Stimulated activated CD8-positive, alpha-beta memory T cell treated with anti-CD3 and anti-CD28 coated beads, Interleukin-12 subunit alpha, Interleukin-12 subunit beta, amount 100 ng/mL, for 1 hour (primary cell): ENCODE results near the gene PRRX1.

ENCODE experiments used
- DNase-seq: peaks from one replicate; pipeline ENCODE4 v3.0.0-alpha.2; 2020; ENCODE audit warnings: low read depth

Gene PRRX1

DNA sequence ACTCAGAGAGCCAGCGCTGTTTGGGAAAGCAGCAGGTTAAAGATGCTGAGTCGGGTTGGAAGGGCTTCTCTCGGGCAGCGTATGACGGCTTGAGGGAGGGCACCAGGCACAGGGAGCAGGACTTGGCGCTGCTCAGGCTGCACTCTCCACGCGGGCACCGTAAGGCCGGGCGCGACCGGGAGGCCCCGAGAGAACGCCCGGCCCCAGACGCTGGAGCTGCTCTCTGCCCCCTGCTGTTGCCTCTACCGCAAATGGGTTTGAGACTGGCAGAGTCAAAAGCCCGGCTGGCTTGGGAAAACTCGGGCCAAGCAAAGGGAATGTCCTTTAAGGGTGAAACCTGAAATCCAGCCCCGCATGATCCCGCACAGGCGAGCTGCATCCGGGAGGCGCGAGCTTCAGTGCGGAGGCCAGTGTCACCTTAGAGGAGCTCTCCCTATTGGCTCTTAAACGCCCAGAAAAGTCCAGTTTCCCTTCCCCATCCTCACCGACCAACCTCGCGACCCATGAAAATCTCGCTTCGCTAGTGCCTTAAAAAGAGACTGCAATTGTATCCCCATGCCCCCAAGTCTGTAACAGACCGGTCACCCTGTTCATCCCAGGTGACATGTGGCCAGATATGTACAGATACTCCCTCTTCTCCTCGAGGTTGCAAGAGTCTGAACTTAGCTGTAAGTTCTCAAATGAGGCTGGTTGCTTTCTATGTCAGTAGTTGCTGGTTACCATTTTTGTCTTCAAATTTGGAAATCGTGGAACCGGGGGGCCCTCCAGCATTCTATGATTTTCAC, 1.1 kb downstream of the PRRX1 start:
- no peak for DNase-seq

DNA sequence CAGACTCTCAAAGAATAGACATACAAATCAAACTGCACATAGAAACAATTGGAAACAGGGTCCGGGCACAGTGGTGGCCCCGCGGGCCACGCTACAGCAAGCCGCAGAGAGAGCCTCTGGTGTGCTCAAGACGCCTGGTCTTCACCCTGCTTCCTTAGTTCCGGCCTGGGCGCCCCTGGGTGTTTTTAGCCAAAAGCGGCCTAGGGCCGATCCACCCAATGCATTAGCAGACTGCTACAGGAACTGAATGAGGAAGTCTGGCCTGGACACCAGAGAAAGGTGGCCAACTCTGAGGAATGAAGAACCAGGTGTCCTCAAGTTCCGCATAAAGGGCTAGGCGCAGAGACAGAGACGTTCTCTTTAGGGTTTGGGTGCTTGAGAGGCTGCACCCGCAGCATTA, 1.7 kb downstream of the PRRX1 start:
- DNase-seq, result no peak

DNA sequence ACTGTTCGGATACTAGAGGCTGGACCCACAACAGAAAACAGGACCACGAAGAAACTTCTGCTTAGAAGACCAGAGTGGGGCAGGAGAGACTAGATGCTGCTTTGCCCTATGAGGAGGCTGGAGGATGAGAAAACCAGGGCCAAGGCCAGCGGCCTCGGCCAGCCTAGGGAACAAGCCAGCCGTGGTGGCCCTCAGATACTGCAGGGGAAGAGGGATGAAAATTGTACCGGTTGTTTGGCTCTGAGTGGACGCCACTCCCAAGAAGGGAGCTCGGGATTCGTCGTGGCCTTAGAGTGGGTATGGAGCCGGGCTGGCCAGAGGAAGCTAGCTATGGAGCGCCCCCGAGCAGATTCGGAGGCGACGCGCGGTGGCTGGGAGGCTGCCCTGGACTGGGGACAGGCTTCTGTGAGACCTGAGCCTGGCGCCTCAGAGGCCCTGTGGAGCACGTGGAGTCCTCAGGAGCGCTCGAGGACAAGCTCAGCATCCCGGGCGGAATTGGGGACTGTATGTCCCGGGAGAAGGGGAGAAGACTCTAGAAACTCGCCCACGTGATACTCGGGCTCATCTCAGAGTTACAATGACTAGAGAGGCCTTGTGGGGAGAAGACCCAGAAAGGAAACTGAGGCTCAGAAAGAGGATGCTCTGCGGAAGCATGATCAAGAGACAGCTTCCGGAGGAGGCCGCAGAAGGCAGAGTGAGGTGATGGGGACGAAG, 2.8 kb downstream of the PRRX1 start:
- no peak for DNase-seq

DNA sequence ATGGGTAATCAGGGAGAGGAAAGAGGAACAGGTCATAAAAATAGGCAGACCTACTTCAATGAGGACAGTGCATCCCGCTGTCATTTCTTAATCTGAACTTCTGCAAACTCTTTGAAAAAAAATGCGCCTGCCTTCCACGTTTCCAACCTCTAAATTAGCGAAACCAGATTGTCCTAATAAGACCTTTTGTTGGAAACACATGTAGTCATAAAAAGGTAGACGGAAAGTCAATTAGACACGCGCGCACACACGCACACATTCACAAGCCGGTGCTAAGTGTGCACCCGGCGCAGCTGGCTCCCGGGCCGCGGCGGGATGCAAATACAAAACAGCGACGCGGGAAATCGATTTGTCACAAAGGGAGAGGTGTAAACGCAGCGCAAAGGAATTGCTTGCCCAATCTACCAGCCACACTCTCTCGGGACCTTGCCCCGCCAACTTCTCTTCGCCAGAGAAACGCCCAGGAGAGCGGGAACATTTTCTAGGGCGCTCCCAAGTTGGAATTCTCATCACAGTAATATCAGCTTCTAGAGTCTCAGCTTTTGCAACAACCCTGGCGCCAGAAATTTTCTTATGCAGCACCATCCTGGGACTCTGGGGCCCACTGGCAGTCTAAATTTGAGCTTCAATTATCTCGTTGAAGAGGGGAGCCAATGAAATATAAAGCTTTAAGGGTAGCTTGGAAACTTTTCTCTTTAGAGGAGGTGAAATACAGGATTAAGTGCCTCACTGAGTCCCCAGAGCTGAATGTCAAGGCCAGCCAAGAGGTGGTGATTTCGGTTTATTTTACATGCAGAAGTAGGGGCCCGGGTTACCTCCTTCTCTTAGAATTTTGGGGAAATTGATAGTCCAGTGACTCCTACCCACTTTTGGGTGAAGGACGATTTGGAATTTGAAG, 4.5 kb downstream of the PRRX1 start:
- no peak for DNase-seq

DNA sequence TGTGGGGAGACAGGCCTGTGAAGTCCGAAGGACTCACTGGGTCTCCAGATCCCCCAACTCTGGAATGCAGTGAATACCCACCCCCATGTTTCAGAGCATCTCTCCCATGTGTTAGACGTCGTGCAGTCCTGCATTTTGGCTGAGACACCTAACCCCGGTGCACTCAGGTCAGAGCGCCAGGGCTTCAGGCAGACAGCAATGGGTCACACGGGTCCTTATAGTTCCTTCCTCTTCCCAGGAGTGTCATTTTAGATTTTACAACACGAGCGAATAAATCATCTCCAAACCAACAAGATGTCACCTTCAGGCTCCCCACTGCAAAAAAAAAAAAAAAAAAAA, 5.1 kb downstream of the PRRX1 start:
- no peak for DNase-seq

DNA sequence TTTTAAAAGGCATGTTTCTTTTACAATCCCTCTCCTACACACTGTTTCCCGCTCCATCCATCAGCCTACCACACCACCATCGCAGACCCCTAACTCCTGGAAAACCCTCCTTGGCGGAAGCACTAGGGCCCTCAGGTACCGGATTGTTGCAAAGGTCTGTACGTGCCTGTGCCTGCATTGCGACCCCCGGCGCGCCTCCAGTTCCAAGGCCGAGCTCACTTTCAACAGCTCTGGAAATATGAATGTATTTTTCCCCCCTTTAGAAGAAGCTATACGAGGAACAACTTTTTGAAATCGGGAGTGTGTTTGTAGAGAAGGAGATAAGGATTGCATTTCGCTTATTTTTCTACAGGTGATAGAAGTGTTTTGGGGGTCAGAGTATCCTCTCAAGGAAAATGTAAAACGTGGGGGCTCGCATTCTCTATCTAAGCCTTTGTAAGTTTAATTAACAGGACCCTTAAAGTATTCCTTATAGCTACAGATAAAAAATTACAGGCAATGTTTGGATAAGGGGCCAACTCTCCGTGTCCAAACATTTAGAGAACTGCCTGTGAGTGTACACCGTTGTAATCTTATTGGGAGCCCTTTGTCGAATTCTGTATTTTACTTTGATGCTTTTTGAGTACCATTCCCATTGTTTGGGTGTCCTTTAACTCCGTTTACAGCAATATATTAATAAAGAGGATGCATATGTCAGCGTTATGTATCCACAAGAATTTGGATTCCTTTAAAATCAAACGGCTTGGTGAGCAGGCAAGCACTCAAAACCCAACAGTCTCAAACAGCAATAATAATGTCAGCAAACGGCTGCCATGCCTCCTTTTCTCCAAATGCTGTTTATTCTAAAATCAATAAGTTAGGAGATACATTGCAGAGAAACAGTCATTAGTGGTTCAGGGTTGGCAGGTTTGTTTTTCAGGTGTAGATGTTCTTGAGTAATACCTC, 5.9 kb downstream of the PRRX1 start:
- DNase-seq, result no peak

DNA sequence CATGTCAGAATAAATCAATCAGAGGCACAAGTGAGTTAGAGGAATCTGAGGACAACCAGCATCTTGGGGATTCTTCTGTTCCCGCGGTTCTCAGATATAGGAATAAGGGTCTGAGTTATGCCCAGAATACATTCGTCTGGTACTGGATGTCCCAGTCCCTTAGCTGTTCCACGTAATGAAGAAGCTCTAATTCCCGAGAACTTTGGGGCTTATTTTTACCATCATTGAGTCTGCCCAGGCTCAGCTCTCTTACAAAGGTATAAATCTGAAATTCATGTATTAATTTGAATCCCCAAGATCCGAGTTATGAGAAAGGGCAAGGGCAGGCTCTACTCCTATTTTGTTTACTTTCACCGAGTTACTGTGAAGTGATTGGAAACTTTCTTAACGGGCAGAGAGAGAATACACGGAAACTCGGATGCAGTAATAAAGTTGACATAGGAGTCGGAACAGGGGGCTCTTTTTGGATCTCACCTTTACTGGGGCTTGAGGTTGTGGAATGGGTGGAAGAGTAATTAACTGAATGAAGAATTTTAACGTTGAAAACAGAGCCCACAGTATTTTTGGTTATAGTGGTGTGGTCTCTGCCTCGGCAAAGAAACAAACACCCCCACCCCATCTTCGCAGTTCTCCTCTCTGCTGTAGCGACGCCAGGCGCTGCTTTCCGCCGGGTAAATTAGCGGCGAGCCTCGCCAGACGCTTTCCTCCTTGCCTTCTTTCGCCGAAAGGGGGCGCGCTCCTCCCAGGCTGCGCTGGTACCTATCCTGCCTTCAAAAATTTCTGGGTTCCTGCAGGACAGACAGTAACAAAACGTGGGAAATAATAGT, 7.1 kb downstream of the PRRX1 start:
- DNase-seq, result peak; percentile 1

DNA sequence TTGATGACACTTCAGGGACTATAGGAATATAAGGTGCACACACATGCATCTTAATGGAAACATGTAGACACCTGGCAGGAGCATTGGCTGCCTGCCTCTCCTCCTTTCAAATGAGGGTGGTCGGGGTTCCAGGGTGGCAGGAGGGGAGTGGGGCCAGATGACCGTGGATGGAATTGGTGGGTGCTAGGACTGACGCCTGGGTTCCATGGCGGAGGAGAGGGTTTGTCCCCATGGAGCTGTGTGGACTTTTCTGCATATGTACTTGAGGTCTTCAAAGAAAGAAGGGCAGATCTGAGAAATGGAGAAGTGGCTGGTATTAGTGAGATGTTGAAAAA, 7.7 kb downstream of the PRRX1 start:
- DNase-seq, result no peak

DNA sequence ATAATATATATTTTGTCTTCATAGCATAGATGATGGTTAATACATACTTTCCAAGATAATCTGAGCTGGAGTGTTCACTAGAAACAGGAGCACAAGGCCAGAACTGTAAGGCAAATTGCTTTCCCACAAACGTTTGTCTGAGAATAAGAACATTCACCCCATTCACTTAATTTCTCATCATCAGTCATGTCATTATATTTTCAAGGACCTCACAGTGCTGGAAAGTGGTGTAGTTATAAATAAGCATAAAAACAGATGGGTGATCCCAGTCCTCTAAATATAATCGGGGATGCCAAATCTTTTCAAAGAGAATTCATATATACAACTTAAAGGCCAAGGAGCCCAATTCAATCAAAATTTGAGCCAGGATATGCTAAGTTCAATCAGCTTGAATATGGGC, 8.4 kb downstream of the PRRX1 start:
- DNase-seq, result no peak

DNA sequence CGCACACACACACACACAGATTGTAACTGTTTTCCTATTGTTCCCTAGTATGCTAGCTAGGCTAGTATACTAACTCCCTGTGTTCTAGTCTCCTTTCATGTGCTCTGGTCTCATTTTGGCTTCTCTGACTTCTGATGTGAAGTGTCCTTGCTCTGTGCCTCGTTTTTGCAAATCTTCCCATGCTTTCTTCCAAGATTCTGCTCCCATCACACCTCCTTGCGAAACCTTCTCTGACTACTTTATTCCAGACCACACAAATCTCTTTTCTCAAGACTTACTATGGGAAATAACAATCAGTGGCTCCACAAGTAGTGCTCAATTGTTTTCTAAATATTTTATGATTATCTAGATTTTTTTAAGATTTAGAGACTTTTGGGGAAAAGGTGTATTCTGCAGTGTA, 10.3 kb downstream of the PRRX1 start:
- DNase-seq, result no peak

DNA sequence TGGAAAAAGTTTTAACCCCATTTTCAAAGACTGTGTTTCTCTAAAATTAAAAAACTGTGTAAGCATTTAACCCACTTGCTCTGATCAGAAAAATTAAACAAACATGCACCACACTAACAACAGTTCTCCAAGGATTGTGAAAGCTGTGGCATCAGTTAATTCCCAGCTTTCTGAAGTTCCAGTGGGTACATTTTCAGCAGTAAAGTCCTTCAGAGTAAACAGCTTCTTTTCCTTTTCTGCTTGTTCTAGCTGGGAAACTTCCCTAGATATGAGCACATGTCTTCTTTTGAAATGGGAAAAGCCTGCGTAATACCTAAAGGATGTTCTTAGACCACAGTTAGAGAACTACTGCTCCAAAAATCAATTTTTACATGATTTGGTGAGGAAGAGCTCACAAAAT, 11.1 kb downstream of the PRRX1 start:
- DNase-seq, result no peak

DNA sequence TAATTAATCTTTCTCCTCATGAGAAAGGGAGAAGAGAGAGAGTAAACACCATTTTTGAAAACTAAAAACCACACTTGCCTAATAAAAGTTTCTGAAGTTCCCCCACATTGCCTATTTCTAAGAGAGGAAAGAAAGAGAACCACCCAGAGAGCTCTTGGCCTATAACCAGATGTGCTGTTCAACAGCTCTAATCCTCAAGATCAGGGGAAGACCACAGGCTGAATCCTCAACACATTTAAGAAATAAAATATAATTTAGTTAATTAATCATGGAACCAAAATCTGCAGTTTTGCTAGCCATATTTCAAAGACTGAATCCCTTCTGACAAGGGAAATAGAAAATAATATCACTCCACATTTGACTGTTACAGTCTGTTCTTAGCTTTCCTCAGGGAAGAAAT, 11.9 kb downstream of the PRRX1 start:
- DNase-seq, result no peak

DNA sequence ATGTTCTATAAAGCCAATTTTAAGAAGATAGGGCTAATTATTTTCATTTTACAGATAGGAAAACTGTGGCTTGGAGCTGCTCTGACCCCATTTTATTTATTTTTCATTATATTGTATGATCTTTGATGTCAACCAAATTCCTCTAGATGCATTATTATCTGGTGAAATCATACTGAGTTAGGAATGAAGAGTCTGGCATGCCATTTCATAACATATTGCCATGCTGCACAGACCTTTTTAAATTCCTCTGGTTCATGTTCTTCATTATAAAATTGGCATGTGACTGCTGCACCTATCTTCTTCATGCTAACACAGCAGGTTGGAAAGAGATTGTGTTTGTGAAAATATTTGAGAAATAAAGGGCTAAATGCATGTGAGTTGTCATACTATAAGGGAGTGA, 12.7 kb downstream of the PRRX1 start:
- DNase-seq, result no peak

DNA sequence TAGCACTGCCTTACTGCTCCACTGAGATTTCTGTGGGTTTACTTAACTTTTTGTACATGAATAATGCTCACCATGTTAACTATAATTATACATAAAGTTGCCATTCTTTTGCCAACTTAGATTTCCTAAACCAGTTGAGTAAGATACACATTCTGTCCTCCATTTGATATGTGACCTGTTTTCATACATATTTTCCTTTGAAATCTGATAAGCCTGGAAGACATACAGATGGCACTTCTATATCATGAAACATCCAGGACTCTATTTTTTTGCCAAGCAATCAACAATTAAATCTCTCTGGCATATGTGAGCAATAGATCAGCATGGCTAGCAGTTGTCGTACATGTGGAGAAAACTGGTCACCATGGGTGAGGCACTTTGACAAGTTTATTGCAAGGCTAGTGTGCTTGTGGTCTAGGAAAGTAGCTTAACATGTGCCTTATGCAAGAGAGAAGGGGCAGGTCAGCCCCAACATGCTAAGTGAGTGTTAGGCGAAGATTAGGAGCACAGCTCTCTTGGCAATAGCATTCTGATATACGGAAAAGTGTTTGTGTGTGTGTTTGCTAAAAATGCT, 14.2 kb downstream of the PRRX1 start:
- DNase-seq, result no peak

DNA sequence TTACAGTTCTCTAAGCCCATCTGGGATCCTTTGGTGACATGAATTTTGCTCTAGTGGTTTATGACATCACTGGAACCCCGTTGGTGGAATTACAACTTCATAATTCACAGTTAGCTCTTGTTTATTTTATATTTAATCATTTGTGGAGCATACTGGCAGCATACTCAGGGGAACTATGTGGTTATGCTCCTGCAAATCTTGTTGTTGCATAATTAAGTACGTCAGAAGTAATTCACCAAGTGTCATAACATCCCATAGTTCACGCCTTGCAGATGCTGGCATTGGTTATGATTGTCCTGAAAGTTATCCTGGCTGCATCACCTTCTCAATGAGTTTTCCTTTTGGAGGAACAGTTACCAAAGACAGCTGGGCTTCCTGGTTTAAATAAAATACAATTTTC, 16.5 kb downstream of the PRRX1 start:
- no peak for DNase-seq

DNA sequence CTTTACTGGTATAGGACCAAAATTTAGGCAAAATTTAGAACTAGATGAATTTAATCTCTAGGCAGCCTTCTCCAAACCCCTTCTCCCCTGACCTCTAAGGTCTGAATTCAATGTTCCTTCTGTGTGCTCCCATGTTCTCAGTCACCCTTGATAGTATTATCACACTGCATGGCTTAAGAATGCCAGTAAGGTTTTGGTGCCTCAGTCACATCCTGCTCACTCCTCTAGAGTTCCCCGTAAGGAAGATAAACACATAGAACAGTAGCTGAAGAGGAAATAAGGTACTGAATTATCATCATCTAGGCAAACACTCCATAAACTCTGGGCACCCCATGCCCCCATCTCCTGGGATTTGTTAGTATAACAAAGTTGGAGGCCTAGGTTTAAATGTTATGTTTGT, 18.2 kb downstream of the PRRX1 start:
- no peak for DNase-seq

DNA sequence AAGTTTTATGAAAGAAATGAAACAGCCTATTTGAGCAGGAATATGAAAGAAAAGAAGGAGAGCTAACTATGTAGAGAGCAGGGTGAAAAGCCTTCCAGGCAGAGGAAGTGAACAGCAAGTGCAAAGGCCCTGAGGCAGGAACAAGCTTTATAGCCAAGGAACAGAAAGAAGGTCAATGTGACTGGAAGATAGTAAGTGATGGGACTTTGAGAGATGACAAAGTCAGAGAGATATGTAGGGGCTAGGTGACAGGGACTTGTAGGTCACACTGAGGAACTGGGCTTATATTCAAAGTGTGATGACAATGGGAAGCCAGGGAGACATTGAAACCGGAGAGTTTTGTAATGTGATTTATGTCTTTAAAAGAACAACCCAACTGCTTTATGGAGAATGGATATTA, 18.9 kb downstream of the PRRX1 start:
- DNase-seq, result no peak

DNA sequence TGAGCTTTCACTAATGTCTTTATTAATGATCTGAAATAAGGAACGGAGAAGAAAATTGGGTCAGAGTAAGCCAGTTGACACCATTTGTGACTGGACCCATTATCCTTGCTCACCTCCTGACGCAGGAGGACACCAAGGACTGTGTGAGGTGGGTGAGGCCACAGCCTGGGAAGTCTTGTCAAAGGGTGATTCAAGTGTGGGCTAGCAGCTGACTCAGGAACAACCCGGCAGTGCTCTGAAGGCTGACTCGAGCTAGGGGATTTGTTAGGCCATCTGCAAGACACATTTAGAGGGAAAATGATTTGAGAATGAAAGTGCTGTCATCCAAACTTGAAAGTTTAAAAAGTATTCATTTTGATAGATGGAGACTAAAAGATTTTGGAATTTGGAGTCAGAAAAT, 21.2 kb downstream of the PRRX1 start:
- DNase-seq, result no peak

DNA sequence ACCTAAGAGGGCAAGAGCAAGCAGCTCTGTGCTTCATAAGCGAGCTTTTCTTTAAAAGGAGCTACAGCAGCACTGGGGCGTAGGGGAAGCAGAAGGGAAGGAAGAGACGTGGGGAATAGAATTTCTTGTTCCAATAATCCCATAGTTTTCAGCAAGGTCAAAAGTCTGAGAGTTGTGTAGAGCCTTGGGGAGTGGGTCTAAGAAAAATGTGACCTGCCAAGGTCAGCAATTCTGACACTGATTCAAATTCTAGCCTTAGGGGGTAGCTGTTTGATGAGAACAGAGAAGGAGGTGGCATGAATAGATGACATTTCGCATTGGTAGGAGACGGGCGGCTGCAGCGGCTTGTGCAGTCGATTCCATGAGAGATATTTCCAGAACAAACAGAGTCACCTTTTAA, 22.4 kb downstream of the PRRX1 start:
- no peak for DNase-seq

DNA sequence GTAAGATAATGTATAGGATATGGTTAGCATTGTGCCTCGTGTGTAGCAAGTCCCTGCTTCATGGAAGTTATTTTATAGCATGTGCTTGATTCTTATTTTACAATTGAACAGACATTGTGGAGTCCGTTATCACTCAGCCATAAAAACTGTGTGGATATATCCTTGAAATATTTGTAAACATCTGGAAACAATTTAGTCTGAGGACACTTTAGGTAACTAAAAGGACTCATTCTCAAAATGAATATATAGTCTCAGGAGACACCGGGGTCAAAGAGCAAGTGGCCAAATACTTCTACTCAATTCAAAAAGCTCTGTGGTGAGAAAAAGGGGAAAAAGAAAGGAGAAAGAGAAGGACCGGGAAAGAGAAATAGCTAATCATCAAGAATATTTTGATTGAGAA, 23.7 kb downstream of the PRRX1 start:
- DNase-seq, result no peak

DNA sequence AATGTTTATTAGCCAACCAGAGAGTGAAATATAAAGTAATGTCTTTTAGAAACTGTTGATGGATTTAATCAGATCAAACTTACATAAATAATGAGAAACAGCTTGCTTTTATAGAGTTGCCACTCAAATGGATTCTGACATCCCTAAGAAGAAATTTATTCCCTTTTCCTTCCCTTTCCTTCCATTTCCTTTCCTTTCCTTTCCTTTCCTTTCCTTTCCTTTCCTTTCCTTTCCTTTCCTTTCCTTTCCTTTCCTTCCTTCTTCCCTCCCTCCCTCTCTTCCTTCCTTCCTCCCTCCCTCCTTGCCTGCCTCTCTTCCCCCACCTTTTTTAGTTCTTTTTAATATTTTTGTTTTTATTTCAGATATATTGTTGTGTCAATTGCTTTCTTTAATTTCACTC, 27.3 kb downstream of the PRRX1 start:
- DNase-seq, result no peak
